Inferior parietal cortex (tissue), 1 donor: Measurements from ENCODE around the gene SH3BGR.

Source experiments
- DNase-seq: peaks from one replicate; pipeline ENCODE4 v3.0.0-alpha.2; 2016; ENCODE audit errors: extremely low spot score

Gene SH3BGR

GRCh38 chr21:39546522-39546921 lies 94.8 kb downstream of the SH3BGR start:
- no peak for DNase-seq

GRCh38 chr21:39552856-39553255 lies 101.1 kb downstream of the SH3BGR start:
- DNase-seq = no peak

GRCh38 chr21:39553331-39553730 lies 101.6 kb downstream of the SH3BGR start:
- DNase-seq = no peak

- DNase-seq = peak; percentile 27
Measured at GRCh38 chr21:39555911-39556590, 104.3 kb downstream of the SH3BGR start.

GRCh38 chr21:39559511-39559910 lies 107.7 kb downstream of the SH3BGR start:
- DNase-seq = no peak

DNA sequence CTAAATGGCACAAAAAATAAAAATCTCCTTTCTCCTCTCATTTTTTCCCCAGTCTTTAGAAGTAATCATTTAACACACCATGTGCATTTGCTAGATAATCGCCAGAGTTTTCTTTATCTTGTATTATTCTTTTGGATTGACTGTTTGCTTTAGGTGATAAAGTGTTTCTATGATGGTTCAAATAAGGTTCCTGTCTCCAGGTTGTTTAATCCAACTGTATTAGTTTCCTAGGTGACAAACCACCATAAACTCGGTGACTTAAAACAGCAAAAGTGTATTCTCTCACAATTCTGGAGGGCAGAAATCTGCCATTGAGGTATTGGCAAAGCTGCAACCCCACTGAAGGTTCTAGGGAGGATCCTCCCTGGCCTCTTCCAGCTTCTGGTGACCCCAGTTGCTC lies 109.4 kb downstream of the SH3BGR start:
- DNase-seq = no peak

DNA sequence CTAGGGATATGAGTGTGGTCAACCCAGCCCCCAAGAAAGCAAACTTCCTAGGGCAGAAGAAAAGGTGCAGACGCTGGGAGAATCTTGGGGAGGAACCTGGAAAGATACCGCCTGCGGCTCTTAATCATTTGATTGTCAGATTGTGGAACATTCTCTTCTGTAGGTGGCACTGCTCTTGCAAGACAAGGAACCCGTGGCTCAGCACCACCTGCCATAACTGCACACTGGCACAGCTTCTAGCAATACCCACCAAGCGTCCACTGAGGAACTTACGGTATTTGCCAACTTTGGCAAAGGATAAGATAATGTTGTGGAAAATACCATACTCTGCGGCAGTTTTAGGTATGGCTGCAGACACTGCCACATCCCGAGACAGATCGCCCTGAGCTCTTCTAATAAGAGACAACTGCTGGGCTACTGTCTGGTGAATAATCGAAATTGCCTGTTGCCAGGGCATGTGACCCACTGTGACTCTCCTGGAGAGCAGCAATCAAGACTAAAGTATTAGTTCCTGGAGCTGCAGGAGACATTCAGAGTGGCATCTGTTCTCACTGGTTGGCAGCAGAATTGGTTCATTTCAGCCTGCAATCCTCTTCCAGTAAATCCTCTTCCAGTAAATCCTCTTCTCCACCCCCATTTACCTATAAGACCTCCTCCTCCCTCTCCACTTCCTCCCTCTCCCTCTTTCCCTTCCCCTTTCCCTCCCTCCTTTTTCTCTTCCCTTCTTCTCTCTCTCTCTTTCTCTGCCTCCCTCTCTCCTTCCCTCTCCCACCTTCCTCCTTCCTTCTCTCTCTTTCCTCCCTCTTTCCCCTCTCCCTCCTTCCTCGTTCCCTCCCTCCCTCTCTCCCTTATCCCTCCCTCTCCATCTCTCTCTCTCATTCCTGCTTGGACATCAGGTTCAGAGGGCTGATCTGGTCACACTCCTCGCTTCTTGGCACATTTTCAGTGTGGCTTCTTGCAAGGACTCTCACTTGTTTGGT lies 111.3 kb downstream of the SH3BGR start:
- DNase-seq = no peak

GRCh38 chr21:39564200-39564599 lies 112.4 kb downstream of the SH3BGR start:
- DNase-seq = peak; percentile 43
